HCT116 (cell line): ENCODE measurements around the gene BCL6. TPM values are rescaled to one million over a fixed set of nuclear protein-coding genes. Genes with fewer than 3 reads are reported as not detected.

Experiments used
- ATAC-seq: fragments of 200-7000 bp; cut with Tn5 transposase; 2 replicates; pipeline ENCODE4 v1.9.1; 2020; ENCODE audit warnings: mild to moderate bottlenecking, moderate library complexity
- BruUV-seq: library from RNA; stranded (reverse); fragments of 400-500 nt; replicated peaks from 2 replicates; lab custom pipeline; 2021; lab: Mats Ljungman, UMichigan
- CTCF ChIA-PET: fragments of 300-600 bp; sonication (Branson Sonifier 250); formaldehyde crosslinking; loops from one replicate; lab custom pipeline; 2021; ENCODE audit warnings: antibody characterized with exemption; lab: Charles Lee
- POLR2A ChIA-PET: fragments of 300-600, 350-600 bp; sonication (Branson Sonifier 250); formaldehyde crosslinking; loops from one replicate; lab custom pipeline; 2021; ENCODE audit warnings: antibody characterized with exemption; lab: Charles Lee
- RAD21 ChIA-PET, 2 experiments: fragments of 300-600 bp; sonication (Branson Sonifier 250); formaldehyde crosslinking; loops; one replicate each; lab custom pipeline; 2023; ENCODE audit warnings: low total read pairs in 2 of 2; ENCODE audit not compliant: uncharacterized antibody in 2 of 2, unreplicated experiment in 2 of 2, low non-redundant PET in 1 of 2; lab: Charles Lee
- DNase-seq: peaks from one replicate; pipeline ENCODE4 v3.0.0-alpha.2; 2010; ENCODE audit warnings: low read depth, low spot score
- H2AFZ ChIP-seq: fragments of 200-600 bp; shearing (Covaris generic), sonication (generic); 2 replicates; pipeline ENCODE4 v1.6.1; 2017; ENCODE audit warnings: low read depth, mixed run types, mixed read lengths, antibody characterized with exemption, low read length; ENCODE audit not compliant: poor library complexity, severe bottlenecking
- H3K27ac ChIP-seq: 2 replicates; pipeline ENCODE4 v1.5.1; 2012; ENCODE audit warnings: low read depth, low read length
- H3K27me3 ChIP-seq: fragments of 200-600 bp; sonication (generic); 2 replicates; pipeline ENCODE4 v1.6.1; 2016; ENCODE audit warnings: mixed run types, low read length, mixed read lengths; ENCODE audit not compliant: insufficient read depth
- H3K36me3 ChIP-seq, 2 experiments: fragments of 200-500 bp in 1 of 2; fragments of 200-600 bp in 1 of 2; sonication (Bioruptor generic) in 1 of 2; sonication (generic) in 1 of 2; 2 replicates each; pipeline versions ENCODE4 v1.5.1 to v1.6.1; 2014 to 2016; ENCODE audit warnings: low read length in 2 of 2, inconsistent platforms in 1 of 2, mixed read lengths in 1 of 2, mixed run types in 1 of 2; ENCODE audit not compliant: insufficient read depth in 2 of 2, control insufficient read depth in 1 of 2
- H3K4me1 ChIP-seq, 2 experiments: fragments of 200-600 bp in 1 of 2; sonication (generic) in 1 of 2; 2 replicates each; pipeline versions ENCODE4 v1.5.1 to v1.6.1; 2012 to 2017; ENCODE audit warnings: low read length in 2 of 2, inconsistent platforms in 1 of 2, mild to moderate bottlenecking in 1 of 2, mixed read lengths in 1 of 2, mixed run types in 1 of 2, moderate library complexity in 1 of 2; ENCODE audit not compliant: insufficient read depth in 2 of 2, control insufficient read depth in 1 of 2
- H3K4me2 ChIP-seq: fragments of 200-600 bp; sonication (generic); 2 replicates; pipeline ENCODE4 v1.6.1; 2017; ENCODE audit warnings: mixed run types, low read length, mixed read lengths
- H3K4me3 ChIP-seq, 2 experiments: fragments of 200-600 bp in 1 of 2; sonication (generic) in 1 of 2; replicated peaks in 1 of 2; 2 replicates each; pipeline ENCODE4 v1.5.1; 2011 to 2016; ENCODE audit warnings: low read length in 2 of 2, control low read depth in 1 of 2, low read depth in 1 of 2, mild to moderate bottlenecking in 1 of 2, mixed read lengths in 1 of 2, mixed run types in 1 of 2
- H3K79me2 ChIP-seq: fragments of 200-600 bp; sonication (generic); 2 replicates; pipeline ENCODE4 v1.6.1; 2017; ENCODE audit warnings: mild to moderate bottlenecking, mixed run types, low read length, moderate library complexity, mixed read lengths; ENCODE audit not compliant: insufficient read depth
- H3K9ac ChIP-seq: fragments of 200-600 bp; sonication (generic); 2 replicates; pipeline ENCODE4 v1.6.1; 2016; ENCODE audit warnings: low read length, mixed read lengths
- H3K9me2 ChIP-seq: fragments of 200-600 bp; sonication (generic), shearing (Covaris generic); 2 replicates; pipeline ENCODE4 v1.6.1; 2017; ENCODE audit warnings: mixed run types, mild to moderate bottlenecking, moderate library complexity; ENCODE audit not compliant: insufficient read depth
- H3K9me3 ChIP-seq, 2 experiments: fragments of 200-500 bp in 1 of 2; fragments of 200-600 bp in 1 of 2; sonication (Bioruptor generic) in 1 of 2; sonication (generic) in 1 of 2; 2 replicates each; pipeline ENCODE4 v1.6.1; 2014 to 2017; ENCODE audit warnings: low read length in 2 of 2, mixed read lengths in 2 of 2, inconsistent platforms in 1 of 2, low read depth in 1 of 2, mild to moderate bottlenecking in 1 of 2, mixed run types in 1 of 2, moderate library complexity in 1 of 2; ENCODE audit not compliant: control insufficient read depth in 1 of 2, insufficient read depth in 1 of 2
- H4K20me1 ChIP-seq: fragments of 200-600 bp; sonication (generic), shearing (Covaris generic); 2 replicates; pipeline ENCODE4 v1.6.1; 2017; ENCODE audit warnings: mixed run types, mild to moderate bottlenecking, moderate library complexity; ENCODE audit not compliant: insufficient read depth
- ATF3 ChIP-seq: IDR thresholded peaks from 2 replicates; pipeline ENCODE4 v1.6.1; 2012
- CBX3 ChIP-seq: IDR thresholded peaks from 2 replicates; pipeline ENCODE4 v1.6.1; 2012; ENCODE audit warnings: low read depth
- CTCF ChIP-seq, 3 experiments: fragments of 200-600 bp in 1 of 3; sonication (generic) in 1 of 3; IDR thresholded peaks in 2 of 3; conservative IDR thresholded peaks in 1 of 3; 2 replicates each; pipeline ENCODE4 v1.5.1; 2012 to 2017; ENCODE audit warnings: low read depth in 2 of 3, low read length in 2 of 3, antibody characterized with exemption in 1 of 3, borderline replicate concordance in 1 of 3, control low read depth in 1 of 3, mild to moderate bottlenecking in 1 of 3, mixed read lengths in 1 of 3, mixed run types in 1 of 3, moderate library complexity in 1 of 3; ENCODE audit not compliant: insufficient read depth in 1 of 3
- EGR1 ChIP-seq: IDR thresholded peaks from 2 replicates; pipeline ENCODE4 v1.6.1; 2012; ENCODE audit warnings: low read depth
- EZH2 ChIP-seq: fragments of 200-600 bp; sonication (generic); IDR thresholded peaks from 2 replicates; pipeline ENCODE4 v1.6.1; 2017; ENCODE audit warnings: antibody characterized with exemption, mixed run types
- EZH2phosphoT487 ChIP-seq: fragments of 200-600 bp; IDR thresholded peaks from 2 replicates; pipeline ENCODE4 v1.6.1; 2018; ENCODE audit warnings: antibody characterized with exemption, borderline replicate concordance
- FOSL1 ChIP-seq: IDR thresholded peaks from 2 replicates; pipeline ENCODE4 v1.6.1; 2012; ENCODE audit warnings: low read depth
- JUND ChIP-seq: IDR thresholded peaks from 2 replicates; pipeline ENCODE4 v1.6.1; 2012
- POLR2A ChIP-seq: IDR thresholded peaks from 2 replicates; pipeline ENCODE4 v1.7.0; 2011; ENCODE audit warnings: borderline replicate concordance; ENCODE audit not compliant: insufficient read depth, insufficient read length; ENCODE audit errors: extremely low read depth
- RAD21 ChIP-seq: IDR thresholded peaks from 2 replicates; pipeline ENCODE4 v1.6.1; 2012; ENCODE audit warnings: low read depth, mild to moderate bottlenecking
- SP1 ChIP-seq: IDR thresholded peaks from 2 replicates; pipeline ENCODE4 v1.6.1; 2012; ENCODE audit warnings: low read depth
- ZFX ChIP-seq: fragments of 450-650 bp; IDR thresholded peaks from 2 replicates; pipeline ENCODE4 v1.6.1; 2017
- intact Hi-C: fragments of 100-400 bp; cut with micrococcal nuclease; formaldehyde crosslinking; loops from 2 replicates; pipeline ENCODE4 v1.10.0; 2022
- total RNA-seq: library from RNA; stranded (reverse); gene quantifications from one replicate; pipeline ENCODE4 v1.2.1, GENCODE V29; 2021; ENCODE audit not compliant: unreplicated experiment

Gene BCL6
- total RNA-seq, 1 experiment from 2014 or later = 17.5 TPM

- CTCF ChIA-PET = no interaction called here
- Histone ChIP-seq H3K4me2 (no peak overlapping the region), H3K9me2 (no peaks in the 10 kb centered on the region), H3K4me1 (no peaks in the 10 kb centered on the region; a peak in 1 of 4 replicates), H3K9me3 (no peaks in the 10 kb centered on the region), H3K9ac (no peak overlapping the region), H3K79me2 (no peaks in the 10 kb centered on the region), H3K27me3 (no peaks in the 10 kb centered on the region), H4K20me1 (no peaks in the 10 kb centered on the region), H2AFZ (no peak overlapping the region), H3K36me3 (no peaks in the 10 kb centered on the region), H3K4me3 (no peak overlapping the region), H3K27ac (no peak overlapping the region)
- BruUV-seq = no TSS peak
- DNase-seq (no peak), ATAC-seq (no peak)
- RAD21 ChIA-PET = no interaction called here
- intact Hi-C loops = no loop called here
- POLR2A ChIA-PET = no interaction called here
- TF ChIP-seq ATF3 (no peak), FOSL1 (peak; percentile 22; the same call in 1 of the 2 replicates)
Measured at GRCh38 chr3:187777331-187777941, 32.2 kb upstream of the BCL6 start.

- Histone ChIP-seq H3K27ac (no peak overlapping the region), H3K9me3 (no peaks in the 10 kb centered on the region), H3K4me2 (no peak overlapping the region), H3K36me3 (no peaks in the 10 kb centered on the region), H3K9me2 (no peaks in the 10 kb centered on the region), H3K4me3 (no peak overlapping the region), H3K79me2 (no peaks in the 10 kb centered on the region), H4K20me1 (no peaks in the 10 kb centered on the region), H3K9ac (no peak overlapping the region), H3K27me3 (no peaks in the 10 kb centered on the region), H2AFZ (no peak overlapping the region), H3K4me1 (no peaks in the 10 kb centered on the region; a peak in 1 of 4 replicates)
- ATAC-seq (no peak), DNase-seq (no peak)
- BruUV-seq = no TSS peak
- ChIA-PET RAD21 (no interaction called here), POLR2A (no interaction called here), CTCF (no interaction called here)
- no peak for TF ChIP-seq ZFX
- TF ChIP-seq JUND = no peak
- no peak for TF ChIP-seq CTCF (IDR thresholded peaks at IDR 0.05 in 2 of 3, conservative IDR thresholded peaks at IDR 0.05 in 1 of 3; ENCODE audit: borderline replicate concordance in 1 of 3, insufficient read depth in 1 of 3, low read depth in 2 of 3, low read length in 2 of 3)
- no peak for TF ChIP-seq FOSL1
- TF ChIP-seq EGR1 = no peak
- TF ChIP-seq EZH2 = no peak
- no peak for TF ChIP-seq EZH2phosphoT487
- TF ChIP-seq RAD21 = no peak
- TF ChIP-seq CBX3 = no peak
- no peak for TF ChIP-seq POLR2A
- no peak for TF ChIP-seq SP1
- intact Hi-C loops = no loop called here
Measured at GRCh38 chr3:187775549-187775948, 30.3 kb upstream of the BCL6 start.
